ENCODE data around the gene SLC38A1.
A peak's percentile ranks its signal among the peaks of the same experiment; 100 is the strongest.
"Not testable (repeated sequence)": the region's sequence is repeated elsewhere in the genome, so short reads cannot be mapped to it uniquely, and the experiment has no call there.

SLC38A1 gene

DNA sequence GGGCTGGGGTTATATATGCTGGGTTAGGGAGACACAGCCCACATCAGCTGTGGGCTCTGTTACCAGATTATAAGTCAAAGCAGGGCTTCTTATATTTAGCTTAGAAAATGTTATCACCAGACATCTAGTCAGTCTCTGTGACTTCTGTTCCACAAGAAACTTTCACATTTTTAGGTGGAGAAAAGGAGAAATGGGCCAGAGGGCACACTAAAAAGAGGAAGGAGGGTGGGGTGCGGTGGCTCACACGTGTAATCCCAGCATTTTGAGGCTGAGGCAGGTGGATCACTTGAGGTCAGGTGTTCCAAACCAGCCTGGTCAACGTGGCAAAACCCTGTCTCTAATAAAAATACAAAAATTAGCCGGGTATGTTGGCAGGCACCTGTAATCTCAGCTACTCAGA is 28.0 kb upstream of the SLC38A1 start:
- TF ChIP-seq, protein P1, sequence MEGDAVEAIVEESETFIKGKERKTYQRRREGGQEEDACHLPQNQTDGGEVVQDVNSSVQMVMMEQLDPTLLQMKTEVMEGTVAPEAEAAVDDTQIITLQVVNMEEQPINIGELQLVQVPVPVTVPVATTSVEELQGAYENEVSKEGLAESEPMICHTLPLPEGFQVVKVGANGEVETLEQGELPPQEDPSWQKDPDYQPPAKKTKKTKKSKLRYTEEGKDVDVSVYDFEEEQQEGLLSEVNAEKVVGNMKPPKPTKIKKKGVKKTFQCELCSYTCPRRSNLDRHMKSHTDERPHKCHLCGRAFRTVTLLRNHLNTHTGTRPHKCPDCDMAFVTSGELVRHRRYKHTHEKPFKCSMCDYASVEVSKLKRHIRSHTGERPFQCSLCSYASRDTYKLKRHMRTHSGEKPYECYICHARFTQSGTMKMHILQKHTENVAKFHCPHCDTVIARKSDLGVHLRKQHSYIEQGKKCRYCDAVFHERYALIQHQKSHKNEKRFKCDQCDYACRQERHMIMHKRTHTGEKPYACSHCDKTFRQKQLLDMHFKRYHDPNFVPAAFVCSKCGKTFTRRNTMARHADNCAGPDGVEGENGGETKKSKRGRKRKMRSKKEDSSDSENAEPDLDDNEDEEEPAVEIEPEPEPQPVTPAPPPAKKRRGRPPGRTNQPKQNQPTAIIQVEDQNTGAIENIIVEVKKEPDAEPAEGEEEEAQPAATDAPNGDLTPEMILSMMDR (conservative IDR thresholded peaks at IDR 0.05; ENCODE audit: low read depth, low read length) = no peak
- no peak for DNase-seq (ENCODE audit: low read depth)
- H3K4me3 ChIP-seq (ENCODE audit: low read length) = no peak overlapping the region

DNA sequence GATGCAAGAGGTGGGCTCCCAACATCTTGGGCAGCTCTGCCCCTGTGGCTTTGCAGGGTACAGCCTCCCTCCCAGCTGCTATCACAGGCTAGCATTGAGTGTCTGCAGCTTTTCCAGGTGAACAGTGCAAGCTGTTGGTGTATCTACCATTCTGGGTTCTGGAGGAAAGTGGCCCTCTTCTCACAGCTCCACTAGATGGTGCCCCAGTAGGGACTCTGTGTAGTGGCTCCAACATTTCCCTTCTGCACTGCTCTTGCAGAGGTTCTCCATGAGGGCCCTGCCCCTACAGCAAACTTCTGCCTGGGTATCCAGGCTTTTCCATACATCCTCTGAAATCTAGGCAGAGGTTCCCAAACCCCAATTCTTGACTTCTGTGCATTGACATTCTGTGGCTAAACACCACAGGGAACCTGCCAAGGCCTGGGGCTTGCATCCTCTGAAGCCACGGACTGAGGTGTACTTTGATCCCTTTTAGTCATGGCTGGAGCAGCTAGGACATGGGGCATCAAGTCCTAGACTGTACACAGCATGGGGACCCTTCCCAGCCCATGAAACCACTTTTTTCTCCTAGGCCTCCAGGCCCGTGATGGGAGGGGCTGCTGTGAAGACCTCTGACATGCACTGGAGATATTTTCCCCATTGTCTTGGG is 24.0 kb upstream of the SLC38A1 start:
- TF ChIP-seq, protein P1 (conservative IDR thresholded peaks at IDR 0.05; ENCODE audit: low read depth, low read length) = no peak
- no peak for DNase-seq (ENCODE audit: low read depth)
- no peak overlapping the region for H3K4me3 ChIP-seq (ENCODE audit: low read length)

DNA sequence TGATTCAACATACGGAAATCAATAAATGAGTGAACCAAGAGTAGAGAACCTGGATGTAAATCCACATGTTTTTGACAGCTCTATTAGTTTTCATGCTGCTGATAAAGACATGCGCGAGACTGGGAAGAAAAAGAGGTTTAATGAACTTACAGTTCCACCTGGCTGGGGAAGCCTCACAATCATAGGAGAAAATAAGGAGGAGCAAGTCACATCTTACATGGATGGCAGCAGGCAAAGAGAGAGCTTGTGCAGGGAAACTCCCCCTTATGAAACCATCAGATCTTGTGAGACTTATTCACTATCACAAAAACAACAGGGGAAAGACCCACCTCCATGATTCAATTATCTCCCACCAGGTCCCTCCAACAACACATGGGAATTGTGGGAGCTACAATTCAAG is 23.1 kb upstream of the SLC38A1 start:
- DNase-seq (ENCODE audit: low read depth); H3K4me3 ChIP-seq (ENCODE audit: low read length): not testable (repeated sequence)

GRCh38 chr12:46285177-46285576 is 16.3 kb upstream of the SLC38A1 start:
- not testable (repeated sequence) for H3K4me3 ChIP-seq (ENCODE audit: low read length); DNase-seq (ENCODE audit: low read depth)

DNA sequence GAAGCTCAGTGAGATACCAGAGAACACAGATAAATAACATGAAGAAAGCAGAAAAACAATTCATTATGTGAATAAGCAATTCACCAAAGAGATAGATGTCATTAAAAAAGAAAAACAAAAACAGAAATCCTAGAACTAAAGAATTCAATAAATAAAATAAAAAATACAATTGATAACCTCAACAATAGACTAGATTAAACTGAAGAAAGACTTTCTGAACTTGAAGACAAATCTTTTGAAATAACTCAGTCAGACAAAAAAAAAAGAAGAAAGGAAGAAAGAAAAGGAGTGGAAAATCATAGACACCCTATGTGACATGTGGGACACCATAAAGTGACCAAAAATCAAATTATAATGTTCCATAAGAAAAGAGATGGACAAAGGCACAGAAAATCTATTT is 14.0 kb upstream of the SLC38A1 start:
- no peak for DNase-seq (ENCODE audit: low read depth)

DNA sequence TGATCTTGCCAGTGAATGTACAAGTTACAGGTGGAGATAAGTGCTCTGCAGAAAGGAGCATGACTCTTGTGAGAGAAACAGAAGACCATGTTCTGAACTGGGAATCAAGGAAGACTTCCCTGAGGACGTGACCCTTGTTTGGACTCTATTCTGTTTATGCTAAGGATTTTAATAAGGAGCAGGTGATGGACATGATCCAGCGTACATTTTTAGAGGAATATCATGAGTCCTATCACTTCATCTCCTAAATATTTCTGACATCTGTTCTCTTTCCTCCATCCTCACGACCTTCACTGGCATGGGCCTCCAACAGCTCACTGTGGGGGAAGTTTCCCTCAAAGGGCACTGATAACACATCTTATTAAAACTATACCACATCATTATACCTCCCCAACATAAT is 7.9 kb upstream of the SLC38A1 start:
- no peak for DNase-seq (ENCODE audit: low read depth)
- TF ChIP-seq, protein P1 (conservative IDR thresholded peaks at IDR 0.05; ENCODE audit: low read depth, low read length) = no peak
- no peak overlapping the region for H3K4me3 ChIP-seq (ENCODE audit: low read length)

More for the DNA sequence above, 14.0 kb upstream of the SLC38A1 start:
- TF ChIP-seq, protein P1 (conservative IDR thresholded peaks at IDR 0.05; ENCODE audit: low read depth, low read length) = no peak
- no peak overlapping the region for H3K4me3 ChIP-seq (ENCODE audit: low read length)

- no peak for DNase-seq (ENCODE audit: low read depth)
- H3K4me3 ChIP-seq (ENCODE audit: low read length) = no peak overlapping the region
- TF ChIP-seq, protein P1 (conservative IDR thresholded peaks at IDR 0.05; ENCODE audit: low read depth, low read length) = no peak
Observed at GRCh38 chr12:46271863-46272262, 3.0 kb upstream of the SLC38A1 start.

DNA sequence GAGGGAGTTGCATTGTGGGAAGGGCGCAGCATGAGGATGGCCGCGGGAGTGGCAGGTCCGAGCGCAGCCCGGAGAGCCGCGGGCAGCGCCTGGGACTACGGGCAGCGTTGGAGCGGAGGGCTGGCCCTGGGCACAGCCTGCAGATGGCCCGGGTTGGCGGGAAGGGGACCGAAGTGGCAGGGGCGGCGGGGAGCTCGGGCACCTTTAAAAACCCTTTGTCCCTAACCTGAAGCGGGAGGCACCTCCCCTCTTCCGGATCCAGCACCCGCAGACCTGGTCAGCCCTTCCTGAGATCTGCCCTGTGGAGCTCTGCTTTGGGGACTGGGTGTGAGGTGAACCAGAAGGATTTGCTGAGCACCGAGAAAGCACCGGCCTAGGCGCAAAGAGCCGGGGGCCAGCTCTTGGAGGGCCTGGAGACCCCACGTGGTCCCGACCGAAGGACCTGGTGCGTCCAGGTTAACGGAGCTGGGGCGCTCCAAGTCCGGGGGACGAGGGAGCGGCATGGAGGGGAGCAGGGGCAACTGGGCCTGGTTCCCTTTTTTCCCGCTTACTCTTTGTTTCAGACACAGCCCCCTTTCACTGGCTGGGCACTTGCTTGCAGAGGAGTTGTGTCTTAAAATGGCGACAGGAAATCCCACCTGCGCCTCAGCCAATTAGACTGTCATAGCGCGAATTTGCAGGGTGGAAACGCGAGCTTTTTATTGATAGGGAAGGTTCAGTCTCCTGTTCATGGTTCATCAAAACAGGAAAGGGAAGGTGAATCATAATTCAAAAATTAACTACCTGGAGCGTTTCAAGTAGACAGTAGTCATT is 792 bp upstream of the SLC38A1 start:
- peak overlapping the region; percentile 93 for H3K4me3 ChIP-seq (ENCODE audit: low read length)
- no peak for DNase-seq (ENCODE audit: low read depth)
- TF ChIP-seq, protein P1 (conservative IDR thresholded peaks at IDR 0.05; ENCODE audit: low read depth, low read length) = no peak
